ENCODE data around the gene YJU2. TPM values are rescaled to one million over a fixed set of nuclear protein-coding genes. Genes with fewer than 3 reads are reported as not detected.

Gene YJU2
- total RNA-seq, 1 donor from 2014 or later, result 40.6 TPM

GRCh38 chr19:4301590-4302242, 54.8 kb downstream of the YJU2 start:
- Mint-ChIP-seq H3K4me1 (ENCODE audit: low read depth) (peaks cover 45% of the 10 kb centered on the region), H3K27ac (peak overlapping the region; percentile 86), H3K4me3 (peak overlapping the region; percentile 84), H3K9me3 (no peaks in the 10 kb centered on the region), H3K27me3 (ENCODE audit: insufficient read depth) (no peaks in the 10 kb centered on the region), H3K36me3 (ENCODE audit: low read depth) (peaks cover 2% of the 10 kb centered on the region)
- intact Hi-C loops (cut with micrococcal nuclease), result loop anchor here (5.0 kb wide), 1 partner anchor 34 kb away; no protein-coding TSS in a partner anchor
- no peak for DNase-seq (ENCODE audit: low spot score)

- intact Hi-C loops (cut with micrococcal nuclease), result loop anchor here (5.0 kb wide), 1 partner anchor 35 kb away; no protein-coding TSS in a partner anchor
- peaks cover 2% of the 10 kb centered on the region for H3K36me3 Mint-ChIP-seq (ENCODE audit: low read depth)
- peak within 1 kb of the TSS; percentile 84 for H3K4me3 Mint-ChIP-seq
- peaks cover 45% of the 10 kb centered on the region for H3K4me1 Mint-ChIP-seq (ENCODE audit: low read depth)
- DNase-seq (ENCODE audit: low spot score), result no peak
- H3K27ac Mint-ChIP-seq, result peak within 1 kb of the TSS; percentile 86
- H3K27me3 Mint-ChIP-seq (ENCODE audit: insufficient read depth), result no peaks in the 10 kb centered on the region
- H3K9me3 Mint-ChIP-seq, result no peaks in the 10 kb centered on the region
Observed at GRCh38 chr19:4302243-4302640, 55.4 kb downstream of the YJU2 start, which contains the start of gene TMIGD2. Gene TMIGD2 (minus strand): TSS chr19:4302389. CDS start chr19:4302385, 4 bp downstream.

- intact Hi-C loops (cut with micrococcal nuclease), result loop anchor here (1.0 to 5.0 kb wide), 4 partner anchors 24 to 57 kb away; partner anchors contain the start of gene YJU2
- Mint-ChIP-seq H3K27ac (peak overlapping the region; percentile 70), H3K9me3 (no peaks in the 10 kb centered on the region), H3K4me1 (ENCODE audit: low read depth) (peaks cover 34% of the 10 kb centered on the region), H3K36me3 (ENCODE audit: low read depth) (peaks cover 2% of the 10 kb centered on the region), H3K4me3 (peak overlapping the region; percentile 78), H3K27me3 (ENCODE audit: insufficient read depth) (no peaks in the 10 kb centered on the region)
- DNase-seq (ENCODE audit: low spot score), result no peak
Observed at GRCh38 chr19:4303819-4304537, 57.1 kb downstream of the YJU2 start.

- Mint-ChIP-seq H3K27ac (peak within 1 kb of the TSS; percentile 70), H3K4me3 (peak within 1 kb of the TSS; percentile 81), H3K36me3 (ENCODE audit: low read depth) (peaks cover 2% of the 10 kb centered on the region), H3K27me3 (ENCODE audit: insufficient read depth) (no peaks in the 10 kb centered on the region), H3K9me3 (no peaks in the 10 kb centered on the region), H3K4me1 (ENCODE audit: low read depth) (peaks cover 31% of the 10 kb centered on the region)
- intact Hi-C loops (cut with micrococcal nuclease), result loop anchor here (1.0 to 5.0 kb wide), 4 partner anchors 24 to 58 kb away; partner anchors contain the start of gene YJU2
- DNase-seq (ENCODE audit: low spot score), result peak; percentile 76
Observed at GRCh38 chr19:4304538-4305256, 57.8 kb downstream of the YJU2 start, which contains the start of gene FSD1. Gene FSD1 (plus strand): TSS chr19:4304598. CDS start chr19:4304747, 149 bp downstream.

GRCh38 chr19:4305257-4305612, 58.4 kb downstream of the YJU2 start:
- H3K9me3 Mint-ChIP-seq, result no peaks in the 10 kb centered on the region
- peaks cover 2% of the 10 kb centered on the region for H3K36me3 Mint-ChIP-seq (ENCODE audit: low read depth)
- peak overlapping the region; percentile 81 for H3K4me3 Mint-ChIP-seq
- intact Hi-C loops (cut with micrococcal nuclease), result loop anchor here (2.0 kb wide), 1 partner anchor 58 kb away; the partner anchor contains the start of gene YJU2
- H3K27me3 Mint-ChIP-seq (ENCODE audit: insufficient read depth), result no peaks in the 10 kb centered on the region
- DNase-seq (ENCODE audit: low spot score), result no peak
- peaks cover 31% of the 10 kb centered on the region for H3K4me1 Mint-ChIP-seq (ENCODE audit: low read depth)
- no peak overlapping the region for H3K27ac Mint-ChIP-seq

GRCh38 chr19:4305659-4306058, 58.8 kb downstream of the YJU2 start:
- no peak for DNase-seq (ENCODE audit: low spot score)
- H3K4me3 Mint-ChIP-seq, result peak overlapping the region; percentile 81
- H3K27ac Mint-ChIP-seq, result no peak overlapping the region
- H3K4me1 Mint-ChIP-seq (ENCODE audit: low read depth), result peaks cover 28% of the 10 kb centered on the region
- H3K27me3 Mint-ChIP-seq (ENCODE audit: insufficient read depth), result no peaks in the 10 kb centered on the region
- H3K9me3 Mint-ChIP-seq, result no peaks in the 10 kb centered on the region
- H3K36me3 Mint-ChIP-seq (ENCODE audit: low read depth), result peaks cover 2% of the 10 kb centered on the region
- intact Hi-C loops (cut with micrococcal nuclease), result loop anchor here (2.0 kb wide), 1 partner anchor 59 kb away; the partner anchor contains the start of gene YJU2

- intact Hi-C loops (cut with micrococcal nuclease), result no loop called here
- no peak for DNase-seq (ENCODE audit: low spot score)
- peaks cover 2% of the 10 kb centered on the region for H3K36me3 Mint-ChIP-seq (ENCODE audit: low read depth)
Observed at GRCh38 chr19:4310247-4311121, 63.6 kb downstream of the YJU2 start.

GRCh38 chr19:4313847-4314490, 67.1 kb downstream of the YJU2 start:
- H3K4me1 Mint-ChIP-seq (ENCODE audit: low read depth), result no peaks in the 10 kb centered on the region
- no peak overlapping the region for H3K4me3 Mint-ChIP-seq
- peaks cover 11% of the 10 kb centered on the region for H3K9me3 Mint-ChIP-seq
- H3K27ac Mint-ChIP-seq, result no peak overlapping the region
- no peaks in the 10 kb centered on the region for H3K27me3 Mint-ChIP-seq (ENCODE audit: insufficient read depth)
- DNase-seq (ENCODE audit: low spot score), result no peak
- intact Hi-C loops (cut with micrococcal nuclease), result no loop called here
- peaks cover 7% of the 10 kb centered on the region for H3K36me3 Mint-ChIP-seq (ENCODE audit: low read depth)

More at GRCh38 chr19:4310247-4311121, 63.6 kb downstream of the YJU2 start:
- H3K27me3 Mint-ChIP-seq (ENCODE audit: insufficient read depth), result no peaks in the 10 kb centered on the region
- no peak overlapping the region for H3K4me3 Mint-ChIP-seq
- no peaks in the 10 kb centered on the region for H3K9me3 Mint-ChIP-seq
- no peak overlapping the region for H3K27ac Mint-ChIP-seq
- no peaks in the 10 kb centered on the region for H3K4me1 Mint-ChIP-seq (ENCODE audit: low read depth)

- intact Hi-C loops (cut with micrococcal nuclease), result no loop called here
- Mint-ChIP-seq H3K4me3 (no peak overlapping the region), H3K4me1 (ENCODE audit: low read depth) (no peaks in the 10 kb centered on the region), H3K27me3 (ENCODE audit: insufficient read depth) (no peaks in the 10 kb centered on the region), H3K36me3 (ENCODE audit: low read depth) (peaks cover 16% of the 10 kb centered on the region), H3K27ac (no peak overlapping the region), H3K9me3 (peaks cover 38% of the 10 kb centered on the region)
- no peak for DNase-seq (ENCODE audit: low spot score)
Observed at GRCh38 chr19:4316956-4317355, 70.1 kb downstream of the YJU2 start.

- peaks cover 38% of the 10 kb centered on the region for H3K9me3 Mint-ChIP-seq
- no peak for DNase-seq (ENCODE audit: low spot score)
- H3K27ac Mint-ChIP-seq, result no peak overlapping the region
- H3K4me1 Mint-ChIP-seq (ENCODE audit: low read depth), result no peaks in the 10 kb centered on the region
- H3K36me3 Mint-ChIP-seq (ENCODE audit: low read depth), result peaks cover 16% of the 10 kb centered on the region
- H3K4me3 Mint-ChIP-seq, result no peak overlapping the region
- no peaks in the 10 kb centered on the region for H3K27me3 Mint-ChIP-seq (ENCODE audit: insufficient read depth)
- intact Hi-C loops (cut with micrococcal nuclease), result no loop called here
Observed at GRCh38 chr19:4318460-4318859, 71.6 kb downstream of the YJU2 start.
